Astrocyte of the spinal cord (primary cell): Measurements from ENCODE around the gene GPX6.
"Not testable (repeated sequence)": the region's sequence is repeated elsewhere in the genome, so short reads cannot be mapped to it uniquely, and the experiment has no call there.

Experiments
- DNase-seq: peaks from one replicate; pipeline ENCODE4 v3.0.0; 2011; ENCODE audit warnings: low read depth, low spot score
- H3K4me3 ChIP-seq: 2 replicates; pipeline ENCODE4 v1.5.1; 2011; ENCODE audit warnings: low read depth, mild to moderate bottlenecking, low read length, moderate library complexity
- CTCF ChIP-seq: IDR thresholded peaks from 2 replicates; pipeline ENCODE4 v1.5.1; 2012; ENCODE audit warnings: low read depth, mild to moderate bottlenecking, low read length, inconsistent platforms
- in situ Hi-C: cut with HindIII; loops from 2 replicates; pipeline ENCODE4 v1.10.0; 2017; ENCODE audit warnings: low sequenced_read_pairs

Gene GPX6

GRCh38 chr6:28551891-28552666, 36.5 kb upstream of the GPX6 start:
- H3K4me3 ChIP-seq: no peak overlapping the region
- in situ Hi-C loops: no loop called here
- TF ChIP-seq CTCF: no peak

GRCh38 chr6:28547003-28547402, 31.4 kb upstream of the GPX6 start:
- DNase-seq, in situ Hi-C loops, H3K4me3 ChIP-seq: not testable (repeated sequence)

More at GRCh38 chr6:28551891-28552666, 36.5 kb upstream of the GPX6 start:
- DNase-seq: no peak

GRCh38 chr6:28545955-28546354, 30.4 kb upstream of the GPX6 start:
- in situ Hi-C loops: no loop called here
- no peak overlapping the region for H3K4me3 ChIP-seq
- TF ChIP-seq CTCF: no peak
- no peak for DNase-seq

GRCh38 chr6:28543651-28544610, 28.3 kb upstream of the GPX6 start:
- peak; percentile 26 for DNase-seq
- H3K4me3 ChIP-seq: peak overlapping the region; percentile 36
- in situ Hi-C loops: no loop called here
- TF ChIP-seq CTCF: no peak

GRCh38 chr6:28542440-28543296, 27.1 kb upstream of the GPX6 start:
- peak overlapping the region; percentile 37 for H3K4me3 ChIP-seq
- TF ChIP-seq CTCF: peak; percentile 51
- in situ Hi-C loops: no loop called here
- peak; percentile 77 for DNase-seq

GRCh38 chr6:28541996-28542395, 26.4 kb upstream of the GPX6 start:
- DNase-seq: no peak
- H3K4me3 ChIP-seq: no peak overlapping the region
- in situ Hi-C loops: no loop called here
- no peak for TF ChIP-seq CTCF
